Panc1 (cell line): Measurements from ENCODE around the gene DDX41. TPM values are rescaled to one million over a fixed set of nuclear protein-coding genes. Genes with fewer than 3 reads are reported as not detected.

Source experiments
- ATAC-seq: fragments of 200-7000 bp; cut with Tn5 transposase; 2 replicates; pipeline ENCODE4 v1.9.1; 2020; ENCODE audit warnings: mild to moderate bottlenecking, moderate library complexity
- BruUV-seq: library from RNA; stranded (reverse); fragments of 400-500 nt; replicated peaks from 2 replicates; lab custom pipeline; 2021; lab: Mats Ljungman, UMichigan
- CTCF ChIA-PET: fragments of 300-600 bp; sonication (Branson Sonifier 250); formaldehyde crosslinking; loops from one replicate; lab custom pipeline; 2022; ENCODE audit warnings: antibody characterized with exemption; lab: Charles Lee
- POLR2A ChIA-PET: fragments of 300-600 bp; sonication (Branson Sonifier 250); formaldehyde crosslinking; loops from one replicate; lab custom pipeline; 2022; ENCODE audit warnings: antibody characterized with exemption; lab: Charles Lee
- DNase-seq: peaks from one replicate; pipeline ENCODE4 v3.0.0-alpha.2; 2010; ENCODE audit warnings: low read depth, low spot score
- H3K27ac ChIP-seq: 2 replicates; pipeline ENCODE4 v1.5.1; 2011; ENCODE audit warnings: mild to moderate bottlenecking, low read length, inconsistent platforms
- H3K27me3 ChIP-seq: fragments of 200-500 bp; sonication (Bioruptor generic); 2 replicates; pipeline ENCODE4 v1.6.0; 2014; ENCODE audit warnings: low read length, inconsistent platforms; ENCODE audit not compliant: control insufficient read depth, insufficient read depth
- H3K36me3 ChIP-seq: fragments of 200-500 bp; sonication (Bioruptor generic); 2 replicates; pipeline ENCODE4 v1.5.1; 2014; ENCODE audit warnings: inconsistent platforms, mild to moderate bottlenecking, low read length, moderate library complexity; ENCODE audit not compliant: control insufficient read depth, insufficient read depth
- H3K4me1 ChIP-seq: 2 replicates; pipeline ENCODE4 v1.5.1; 2011; ENCODE audit warnings: inconsistent platforms, mild to moderate bottlenecking, low read length, moderate library complexity; ENCODE audit not compliant: control insufficient read depth, insufficient read depth
- H3K4me3 ChIP-seq, 2 experiments: 2 replicates each; pipeline ENCODE4 v1.5.1; 2011 to 2012; ENCODE audit warnings: low read depth in 2 of 2, low read length in 2 of 2, mild to moderate bottlenecking in 2 of 2, inconsistent platforms in 1 of 2, moderate library complexity in 1 of 2
- H3K9me3 ChIP-seq: fragments of 200-500 bp; sonication (Bioruptor generic); 2 replicates; pipeline ENCODE4 v1.5.1; 2014; ENCODE audit warnings: low read depth, mild to moderate bottlenecking, inconsistent platforms, low read length, moderate library complexity; ENCODE audit not compliant: control insufficient read depth, insufficient read depth
- POLR2AphosphoS5 ChIP-seq: IDR thresholded peaks from 2 replicates; pipeline ENCODE4 v1.6.1; 2012; ENCODE audit warnings: mild to moderate bottlenecking, low read depth, low read length, moderate library complexity
- REST ChIP-seq, 2 experiments: IDR thresholded peaks; 2 replicates each; pipeline ENCODE4 v1.6.1; 2011 to 2012; ENCODE audit warnings: low read depth in 2 of 2, control low read depth in 1 of 2, low read length in 1 of 2, mild to moderate bottlenecking in 1 of 2, moderate library complexity in 1 of 2; ENCODE audit not compliant: insufficient read depth in 1 of 2
- SIN3A ChIP-seq: IDR thresholded peaks from 2 replicates; pipeline ENCODE4 v1.6.1; 2012; ENCODE audit warnings: low read depth, mild to moderate bottlenecking, low read length, moderate library complexity, borderline replicate concordance; ENCODE audit not compliant: insufficient read depth
- TCF7L2 ChIP-seq: IDR thresholded peaks from 2 replicates; pipeline ENCODE4 v1.6.1; 2011; ENCODE audit warnings: mild to moderate bottlenecking, low read depth, low read length, inconsistent platforms
- in situ Hi-C: cut with HindIII; loops from 2 replicates; pipeline ENCODE4 v1.10.0; 2016; ENCODE audit warnings: low sequenced_read_pairs, low pct_unique_long_range_greater_than_20kb
- intact Hi-C: fragments of 100-400 bp; cut with micrococcal nuclease; formaldehyde crosslinking; loops from one replicate; pipeline ENCODE4 v1.10.0; 2022; ENCODE audit not compliant: unreplicated experiment
- total RNA-seq: library from RNA; stranded (reverse); gene quantifications from one replicate; pipeline ENCODE4 v1.2.1, GENCODE V29; 2021; ENCODE audit not compliant: unreplicated experiment
- TF ChIP-seq, protein P1 (sequence below): fragments of 450-650 bp; IDR thresholded peaks from 2 replicates; pipeline ENCODE4 v1.5.1; 2017; ENCODE audit warnings: mild to moderate bottlenecking

Gene DDX41
- total RNA-seq, 1 experiment from 2014 or later: 111 TPM

DNA sequence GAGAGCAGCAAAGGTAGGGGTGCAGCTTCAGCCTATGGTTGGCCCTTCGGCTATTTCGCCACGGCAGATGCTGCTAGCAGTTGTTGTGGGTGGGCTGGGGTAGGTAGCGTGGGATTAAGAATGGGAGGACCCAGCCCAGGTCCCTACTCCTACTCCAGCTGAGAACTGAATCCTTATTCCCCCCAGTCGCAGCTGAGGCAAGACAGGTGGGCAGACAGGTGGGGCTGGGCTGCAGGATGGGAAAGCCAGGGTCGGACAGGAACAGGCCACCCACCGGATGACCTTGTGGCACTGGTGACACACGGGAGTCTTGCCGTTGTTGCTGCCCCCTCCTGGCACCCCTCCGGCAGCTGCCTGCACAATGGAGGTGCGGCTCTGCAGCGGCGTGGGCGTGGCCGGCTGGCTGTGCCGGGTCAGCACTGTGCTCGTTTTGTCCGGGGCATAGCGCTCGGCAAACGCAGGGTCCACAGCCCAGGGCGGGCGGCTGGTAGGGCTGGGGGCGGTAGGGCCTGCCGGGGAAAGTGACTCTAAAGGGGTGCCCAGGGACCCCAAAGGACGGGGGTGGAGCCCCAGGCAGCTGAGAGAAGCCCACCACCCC, 27.5 kb downstream of the DDX41 start:
- no peaks in the 10 kb centered on the region for H3K9me3 ChIP-seq
- peaks cover 7% of the 10 kb centered on the region for H3K4me1 ChIP-seq
- TF ChIP-seq POLR2AphosphoS5 (no peak), TCF7L2 (no peak), SIN3A (no peak), REST (IDR thresholded peaks at IDR 0.05; ENCODE audit: insufficient read depth in 1 of 2, low read depth in 2 of 2, low read length in 1 of 2) (no peak)
- TF ChIP-seq, protein P1, sequence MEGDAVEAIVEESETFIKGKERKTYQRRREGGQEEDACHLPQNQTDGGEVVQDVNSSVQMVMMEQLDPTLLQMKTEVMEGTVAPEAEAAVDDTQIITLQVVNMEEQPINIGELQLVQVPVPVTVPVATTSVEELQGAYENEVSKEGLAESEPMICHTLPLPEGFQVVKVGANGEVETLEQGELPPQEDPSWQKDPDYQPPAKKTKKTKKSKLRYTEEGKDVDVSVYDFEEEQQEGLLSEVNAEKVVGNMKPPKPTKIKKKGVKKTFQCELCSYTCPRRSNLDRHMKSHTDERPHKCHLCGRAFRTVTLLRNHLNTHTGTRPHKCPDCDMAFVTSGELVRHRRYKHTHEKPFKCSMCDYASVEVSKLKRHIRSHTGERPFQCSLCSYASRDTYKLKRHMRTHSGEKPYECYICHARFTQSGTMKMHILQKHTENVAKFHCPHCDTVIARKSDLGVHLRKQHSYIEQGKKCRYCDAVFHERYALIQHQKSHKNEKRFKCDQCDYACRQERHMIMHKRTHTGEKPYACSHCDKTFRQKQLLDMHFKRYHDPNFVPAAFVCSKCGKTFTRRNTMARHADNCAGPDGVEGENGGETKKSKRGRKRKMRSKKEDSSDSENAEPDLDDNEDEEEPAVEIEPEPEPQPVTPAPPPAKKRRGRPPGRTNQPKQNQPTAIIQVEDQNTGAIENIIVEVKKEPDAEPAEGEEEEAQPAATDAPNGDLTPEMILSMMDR: no peak; the same call in 1 of the 2 replicates
- in situ Hi-C loops: no loop called here
- POLR2A ChIA-PET: interaction anchor here (1.0 kb wide), 1 partner anchor 86 kb away, joined by 7 read pairs; no protein-coding TSS in a partner anchor
- CTCF ChIA-PET: no interaction called here
- H3K27me3 ChIP-seq: no peaks in the 10 kb centered on the region
- H3K27ac ChIP-seq: no peak overlapping the region
- BruUV-seq: no TSS peak
- intact Hi-C loops: no loop called here
- no peak overlapping the region for H3K4me3 ChIP-seq
- DNase-seq (no peak), ATAC-seq (0 out of 2 replicates have a peak, but pooled peaks have one; percentile 17)
- peaks cover 3% of the 10 kb centered on the region; the same call in 1 of the 2 replicates for H3K36me3 ChIP-seq

DNA sequence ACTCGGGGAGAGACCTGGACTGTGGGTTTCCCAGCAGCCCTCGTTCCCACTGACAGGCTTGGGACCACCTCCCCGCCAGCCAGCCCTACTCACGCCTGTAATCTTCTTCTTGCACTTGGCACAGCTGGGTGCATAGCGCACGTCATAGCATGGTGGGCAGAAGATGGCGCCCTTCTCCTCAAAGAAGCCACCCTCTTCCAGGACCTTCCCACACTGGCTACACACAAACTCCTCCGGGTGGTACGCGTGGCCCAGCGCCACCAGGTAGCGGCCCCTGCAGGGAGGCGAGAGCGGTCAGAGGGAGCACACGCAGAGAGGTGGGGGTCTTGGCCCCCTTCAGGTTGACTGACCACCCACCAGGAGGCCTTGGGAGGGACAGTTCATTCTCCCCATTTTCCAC, 28.8 kb downstream of the DDX41 start:
- H3K36me3 ChIP-seq: peaks cover 3% of the 10 kb centered on the region; the same call in 1 of the 2 replicates
- no peaks in the 10 kb centered on the region for H3K27me3 ChIP-seq
- intact Hi-C loops: no loop called here
- ATAC-seq: no peak
- no peak for TF ChIP-seq TCF7L2
- no peak for TF ChIP-seq SIN3A
- no peak for TF ChIP-seq REST (IDR thresholded peaks at IDR 0.05; ENCODE audit: insufficient read depth in 1 of 2, low read depth in 2 of 2, low read length in 1 of 2)
- TF ChIP-seq POLR2AphosphoS5: no peak
- TF ChIP-seq, protein P1: no peak; the same call in 1 of the 2 replicates
- H3K4me3 ChIP-seq: no peak overlapping the region
- ChIA-PET CTCF (no interaction called here), POLR2A (no interaction called here)
- peaks cover 4% of the 10 kb centered on the region; the same call in 1 of the 2 replicates for H3K4me1 ChIP-seq
- no peak for DNase-seq
- in situ Hi-C loops: no loop called here
- no peaks in the 10 kb centered on the region for H3K9me3 ChIP-seq
- H3K27ac ChIP-seq: no peak overlapping the region
- BruUV-seq: no TSS peak
